Measurements from ENCODE around the gene LRRC17. TPM values are rescaled to one million over a fixed set of nuclear protein-coding genes. Genes with fewer than 3 reads are reported as not detected.

Gene LRRC17
- total and polyA plus RNA-seq, 4 donors = 1.1 to 11.3 (median 1.4) TPM

DNA sequence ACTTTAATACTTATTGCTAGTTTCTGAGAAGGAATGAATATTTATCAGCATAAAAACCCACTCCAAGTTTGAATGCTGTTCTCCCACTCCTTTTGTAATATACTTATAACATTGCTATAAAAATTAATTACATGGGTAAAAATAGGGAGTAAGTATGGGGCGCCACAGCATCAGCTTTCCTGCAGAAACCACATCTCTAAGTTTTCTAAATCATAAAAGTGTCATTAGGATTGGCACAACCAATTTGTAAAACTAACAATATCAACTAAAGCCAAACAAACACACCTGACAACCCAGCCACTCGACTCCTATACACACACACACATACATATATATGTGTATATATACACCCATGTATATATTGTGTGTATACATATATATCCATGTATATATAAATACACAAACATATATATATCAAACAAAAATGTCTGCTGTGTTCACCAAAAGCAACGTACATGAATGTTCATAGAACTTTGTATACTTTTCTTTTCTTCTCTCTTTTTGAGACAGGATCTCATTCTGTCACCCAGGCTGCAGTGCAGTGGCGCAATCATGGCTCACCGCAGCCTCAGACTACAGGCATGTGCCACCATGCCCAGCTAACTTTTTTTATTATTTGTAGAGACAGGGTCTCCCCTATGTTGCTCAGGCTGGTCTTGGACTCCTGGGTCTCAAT, 14.8 kb upstream of the LRRC17 start:
- Histone ChIP-seq H3K36me3 (ENCODE audit: control insufficient read depth in 4 of 4, insufficient read depth in 3 of 4, low read depth in 1 of 4, low read length in 3 of 4) (no peaks in the 10 kb centered on the region), H3K9me3 (ENCODE audit: control insufficient read depth in 4 of 4, low read length in 3 of 4) (no peaks in the 10 kb centered on the region), H3K9ac (ENCODE audit: low read depth in 1 of 2, low read length in 2 of 2) (no peak overlapping the region), H3K27ac (ENCODE audit: low read depth in 1 of 2, low read length in 2 of 2) (no peak overlapping the region), H3K4me3 (ENCODE audit: low read depth in 1 of 3, low read length in 3 of 3) (no peak overlapping the region), H3K4me1 (ENCODE audit: control insufficient read depth in 4 of 4, insufficient read depth in 4 of 4, low read length in 3 of 4) (no peaks in the 10 kb centered on the region), H3K27me3 (ENCODE audit: control insufficient read depth in 4 of 4, insufficient read depth in 4 of 4, low read length in 3 of 4) (no peaks in the 10 kb centered on the region)
- no peak for DNase-seq (ENCODE audit: low spot score)
- 86% methylated on average over 5 of the region's 5 CpGs for WGBS
- TF ChIP-seq, protein P1, sequence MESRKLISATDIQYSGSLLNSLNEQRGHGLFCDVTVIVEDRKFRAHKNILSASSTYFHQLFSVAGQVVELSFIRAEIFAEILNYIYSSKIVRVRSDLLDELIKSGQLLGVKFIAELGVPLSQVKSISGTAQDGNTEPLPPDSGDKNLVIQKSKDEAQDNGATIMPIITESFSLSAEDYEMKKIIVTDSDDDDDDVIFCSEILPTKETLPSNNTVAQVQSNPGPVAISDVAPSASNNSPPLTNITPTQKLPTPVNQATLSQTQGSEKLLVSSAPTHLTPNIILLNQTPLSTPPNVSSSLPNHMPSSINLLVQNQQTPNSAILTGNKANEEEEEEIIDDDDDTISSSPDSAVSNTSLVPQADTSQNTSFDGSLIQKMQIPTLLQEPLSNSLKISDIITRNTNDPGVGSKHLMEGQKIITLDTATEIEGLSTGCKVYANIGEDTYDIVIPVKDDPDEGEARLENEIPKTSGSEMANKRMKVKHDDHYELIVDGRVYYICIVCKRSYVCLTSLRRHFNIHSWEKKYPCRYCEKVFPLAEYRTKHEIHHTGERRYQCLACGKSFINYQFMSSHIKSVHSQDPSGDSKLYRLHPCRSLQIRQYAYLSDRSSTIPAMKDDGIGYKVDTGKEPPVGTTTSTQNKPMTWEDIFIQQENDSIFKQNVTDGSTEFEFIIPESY (IDR thresholded peaks at IDR 0.05) = no peak
- no peak for TF ChIP-seq NR2F2 (IDR thresholded peaks at IDR 0.05)
- no peak for TF ChIP-seq TAF1 (conservative IDR thresholded peaks at IDR 0.05)
- no peak for TF ChIP-seq YY1 (IDR thresholded peaks at IDR 0.05)
- TF ChIP-seq JUND (IDR thresholded peaks at IDR 0.05) = no peak
- TF ChIP-seq RAD21 (IDR thresholded peaks at IDR 0.05) = no peak
- TF ChIP-seq, protein P2, sequence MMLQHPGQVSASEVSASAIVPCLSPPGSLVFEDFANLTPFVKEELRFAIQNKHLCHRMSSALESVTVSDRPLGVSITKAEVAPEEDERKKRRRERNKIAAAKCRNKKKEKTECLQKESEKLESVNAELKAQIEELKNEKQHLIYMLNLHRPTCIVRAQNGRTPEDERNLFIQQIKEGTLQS (IDR thresholded peaks at IDR 0.05) = no peak
- TF ChIP-seq SP1 (IDR thresholded peaks at IDR 0.05) = no peak
- TF ChIP-seq RXRA (IDR thresholded peaks at IDR 0.05) = no peak
- no peak for TF ChIP-seq HNF4A (conservative IDR thresholded peaks at IDR 0.05)
- no peak for TF ChIP-seq EGR1 (IDR thresholded peaks at IDR 0.05; ENCODE audit: low read depth in 2 of 2)
- TF ChIP-seq, protein P3, sequence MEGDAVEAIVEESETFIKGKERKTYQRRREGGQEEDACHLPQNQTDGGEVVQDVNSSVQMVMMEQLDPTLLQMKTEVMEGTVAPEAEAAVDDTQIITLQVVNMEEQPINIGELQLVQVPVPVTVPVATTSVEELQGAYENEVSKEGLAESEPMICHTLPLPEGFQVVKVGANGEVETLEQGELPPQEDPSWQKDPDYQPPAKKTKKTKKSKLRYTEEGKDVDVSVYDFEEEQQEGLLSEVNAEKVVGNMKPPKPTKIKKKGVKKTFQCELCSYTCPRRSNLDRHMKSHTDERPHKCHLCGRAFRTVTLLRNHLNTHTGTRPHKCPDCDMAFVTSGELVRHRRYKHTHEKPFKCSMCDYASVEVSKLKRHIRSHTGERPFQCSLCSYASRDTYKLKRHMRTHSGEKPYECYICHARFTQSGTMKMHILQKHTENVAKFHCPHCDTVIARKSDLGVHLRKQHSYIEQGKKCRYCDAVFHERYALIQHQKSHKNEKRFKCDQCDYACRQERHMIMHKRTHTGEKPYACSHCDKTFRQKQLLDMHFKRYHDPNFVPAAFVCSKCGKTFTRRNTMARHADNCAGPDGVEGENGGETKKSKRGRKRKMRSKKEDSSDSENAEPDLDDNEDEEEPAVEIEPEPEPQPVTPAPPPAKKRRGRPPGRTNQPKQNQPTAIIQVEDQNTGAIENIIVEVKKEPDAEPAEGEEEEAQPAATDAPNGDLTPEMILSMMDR (IDR thresholded peaks at IDR 0.05; ENCODE audit: low read depth, low read length, missing input control) = no peak
- no peak for TF ChIP-seq GABPA (IDR thresholded peaks at IDR 0.05 in 1 of 2, conservative IDR thresholded peaks at IDR 0.05 in 1 of 2)
- TF ChIP-seq, protein P4, sequence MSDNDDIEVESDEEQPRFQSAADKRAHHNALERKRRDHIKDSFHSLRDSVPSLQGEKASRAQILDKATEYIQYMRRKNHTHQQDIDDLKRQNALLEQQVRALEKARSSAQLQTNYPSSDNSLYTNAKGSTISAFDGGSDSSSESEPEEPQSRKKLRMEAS (IDR thresholded peaks at IDR 0.05) = no peak
- no peak for TF ChIP-seq FOXA1 (IDR thresholded peaks at IDR 0.05)
- TF ChIP-seq, protein P5, sequence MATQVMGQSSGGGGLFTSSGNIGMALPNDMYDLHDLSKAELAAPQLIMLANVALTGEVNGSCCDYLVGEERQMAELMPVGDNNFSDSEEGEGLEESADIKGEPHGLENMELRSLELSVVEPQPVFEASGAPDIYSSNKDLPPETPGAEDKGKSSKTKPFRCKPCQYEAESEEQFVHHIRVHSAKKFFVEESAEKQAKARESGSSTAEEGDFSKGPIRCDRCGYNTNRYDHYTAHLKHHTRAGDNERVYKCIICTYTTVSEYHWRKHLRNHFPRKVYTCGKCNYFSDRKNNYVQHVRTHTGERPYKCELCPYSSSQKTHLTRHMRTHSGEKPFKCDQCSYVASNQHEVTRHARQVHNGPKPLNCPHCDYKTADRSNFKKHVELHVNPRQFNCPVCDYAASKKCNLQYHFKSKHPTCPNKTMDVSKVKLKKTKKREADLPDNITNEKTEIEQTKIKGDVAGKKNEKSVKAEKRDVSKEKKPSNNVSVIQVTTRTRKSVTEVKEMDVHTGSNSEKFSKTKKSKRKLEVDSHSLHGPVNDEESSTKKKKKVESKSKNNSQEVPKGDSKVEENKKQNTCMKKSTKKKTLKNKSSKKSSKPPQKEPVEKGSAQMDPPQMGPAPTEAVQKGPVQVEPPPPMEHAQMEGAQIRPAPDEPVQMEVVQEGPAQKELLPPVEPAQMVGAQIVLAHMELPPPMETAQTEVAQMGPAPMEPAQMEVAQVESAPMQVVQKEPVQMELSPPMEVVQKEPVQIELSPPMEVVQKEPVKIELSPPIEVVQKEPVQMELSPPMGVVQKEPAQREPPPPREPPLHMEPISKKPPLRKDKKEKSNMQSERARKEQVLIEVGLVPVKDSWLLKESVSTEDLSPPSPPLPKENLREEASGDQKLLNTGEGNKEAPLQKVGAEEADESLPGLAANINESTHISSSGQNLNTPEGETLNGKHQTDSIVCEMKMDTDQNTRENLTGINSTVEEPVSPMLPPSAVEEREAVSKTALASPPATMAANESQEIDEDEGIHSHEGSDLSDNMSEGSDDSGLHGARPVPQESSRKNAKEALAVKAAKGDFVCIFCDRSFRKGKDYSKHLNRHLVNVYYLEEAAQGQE (IDR thresholded peaks at IDR 0.05) = no peak
- no peak for TF ChIP-seq FOXA2 (IDR thresholded peaks at IDR 0.05)
- TF ChIP-seq HNF4G (IDR thresholded peaks at IDR 0.05) = no peak
